ENCODE results near the gene SUN5. TPM values are rescaled to one million over a fixed set of nuclear protein-coding genes. Genes with fewer than 3 reads are reported as not detected.

SUN5 gene
- total RNA-seq, result not detected in 2 replicates
- not detected for total RNA-seq (2013)
- not detected in 2 replicates for polyA plus RNA-seq
- not detected in 2 replicates for polyA minus RNA-seq

GRCh38 chr20:33004141-33004751, at the start of gene SUN5:
TSS of gene SUN5 (minus strand) at chr20:33004433. CDS start at chr20:33004340, 93 bp downstream.
- H3K79me2 ChIP-seq (ENCODE audit: control insufficient read depth, insufficient read depth, low read length), result no peaks in the 10 kb centered on the region
- no peaks in the 10 kb centered on the region for H3K27me3 Mint-ChIP-seq
- H3K9ac ChIP-seq (ENCODE audit: low read length), result no peak within 1 kb of the TSS
- H3K36me3 ChIP-seq (replicated peaks in 1 of 2; ENCODE audit: control extremely low read depth in 1 of 2, control insufficient read depth in 1 of 2, extremely low read depth in 1 of 2, insufficient read depth in 2 of 2, low read length in 1 of 2), result no peaks in the 10 kb centered on the region
- no peaks in the 10 kb centered on the region for H3K27me3 ChIP-seq (replicated peaks in 1 of 4; ENCODE audit: control extremely low read depth in 1 of 4, control insufficient read depth in 3 of 4, insufficient read depth in 4 of 4, low read length in 3 of 4)
- WGBS (ENCODE audit: insufficient coverage), result 93% methylated on average over 6 of the region's 6 CpGs
- H2AFZ ChIP-seq (ENCODE audit: insufficient read depth, low read depth, low read length, poor library complexity, severe bottlenecking), result no peak within 1 kb of the TSS
- H3K4me1 Mint-ChIP-seq, result peaks cover 8% of the 10 kb centered on the region
- DNase-seq (no peak), ATAC-seq (ENCODE audit: low read depth) (no peak)
- H4K20me1 ChIP-seq (ENCODE audit: control insufficient read depth, insufficient read depth, low read length, poor library complexity, severe bottlenecking), result no peaks in the 10 kb centered on the region
- H3K9me3 ChIP-seq (ENCODE audit: control extremely low read depth in 1 of 3, control insufficient read depth in 2 of 3, insufficient read depth in 1 of 3, low read length in 2 of 3), result peaks cover 0 to 13% (median 7%) of the 10 kb centered on the region in 3 donors
- H3K4me2 ChIP-seq (replicated peaks; ENCODE audit: low read depth, low read length, poor library complexity, severe bottlenecking), result no peak within 1 kb of the TSS
- H3K4me3 ChIP-seq (ENCODE audit: control extremely low read depth in 1 of 5, extremely low read depth in 1 of 5, insufficient read depth in 1 of 5, low read depth in 2 of 5, low read length in 4 of 5), result no peak within 1 kb of the TSS
- ChIA-PET CTCF (interaction anchor here (1.5 kb wide), 1 partner anchor 102 kb away, joined by 5 read pairs; no protein-coding TSS in a partner anchor), POLR2A (no interaction called here)
- no peak within 1 kb of the TSS for H3K27ac ChIP-seq (ENCODE audit: low read length in 2 of 2)
- peaks cover 4% of the 10 kb centered on the region for H3K9me3 Mint-ChIP-seq (ENCODE audit: insufficient read depth)
- intact Hi-C loops (cut with micrococcal nuclease), result loop anchor here (2.0 kb wide), 1 partner anchor 101 kb away; no protein-coding TSS in a partner anchor
- H3K4me3 Mint-ChIP-seq, result no peak within 1 kb of the TSS
- peaks cover 7 to 8% of the 10 kb centered on the region in 2 donors for H3K4me1 ChIP-seq (ENCODE audit: control insufficient read depth in 2 of 2, insufficient read depth in 2 of 2, low read length in 2 of 2)
- TF ChIP-seq CTCF (IDR thresholded peaks at IDR 0.05) (no peak), EZH2 (IDR thresholded peaks at IDR 0.05; ENCODE audit: borderline replicate concordance, insufficient read depth, low read depth, low read length, poor library complexity, severe bottlenecking) (no peak)
- no peak within 1 kb of the TSS for H3K27ac Mint-ChIP-seq

GRCh38 chr20:33053291-33054106, 49.3 kb upstream of the SUN5 start, which contains the start of gene BPIFB3:
TSS of gene BPIFB3 (plus strand) at chr20:33053903. CDS start at chr20:33055436, 1,533 bp downstream.
- DNase-seq (no peak), ATAC-seq (ENCODE audit: low read depth) (no peak)
- Histone ChIP-seq H3K27ac (ENCODE audit: low read length in 2 of 2) (no peak within 1 kb of the TSS), H4K20me1 (ENCODE audit: control insufficient read depth, insufficient read depth, low read length, poor library complexity, severe bottlenecking) (no peaks in the 10 kb centered on the region), H3K79me2 (ENCODE audit: control insufficient read depth, insufficient read depth, low read length) (no peaks in the 10 kb centered on the region), H3K9me3 (ENCODE audit: control extremely low read depth in 1 of 3, control insufficient read depth in 2 of 3, insufficient read depth in 1 of 3, low read length in 2 of 3) (no peaks in the 10 kb centered on the region), H3K9ac (ENCODE audit: low read length) (no peak within 1 kb of the TSS), H3K4me1 (ENCODE audit: control insufficient read depth in 2 of 2, insufficient read depth in 2 of 2, low read length in 2 of 2) (no peaks in the 10 kb centered on the region), H3K4me2 (replicated peaks; ENCODE audit: low read depth, low read length, poor library complexity, severe bottlenecking) (no peak within 1 kb of the TSS), H3K27me3 (replicated peaks in 1 of 4; ENCODE audit: control extremely low read depth in 1 of 4, control insufficient read depth in 3 of 4, insufficient read depth in 4 of 4, low read length in 3 of 4) (no peaks in the 10 kb centered on the region), H3K4me3 (ENCODE audit: control extremely low read depth in 1 of 5, extremely low read depth in 1 of 5, insufficient read depth in 1 of 5, low read depth in 2 of 5, low read length in 4 of 5) (no peak within 1 kb of the TSS), H3K36me3 (replicated peaks in 1 of 2; ENCODE audit: control extremely low read depth in 1 of 2, control insufficient read depth in 1 of 2, extremely low read depth in 1 of 2, insufficient read depth in 2 of 2, low read length in 1 of 2) (no peaks in the 10 kb centered on the region), H2AFZ (ENCODE audit: insufficient read depth, low read depth, low read length, poor library complexity, severe bottlenecking) (no peak within 1 kb of the TSS)
- ChIA-PET CTCF (no interaction called here), POLR2A (no interaction called here)
- H3K4me3 Mint-ChIP-seq, result no peak within 1 kb of the TSS
- TF ChIP-seq EZH2 (IDR thresholded peaks at IDR 0.05; ENCODE audit: borderline replicate concordance, insufficient read depth, low read depth, low read length, poor library complexity, severe bottlenecking) (no peak), CTCF (IDR thresholded peaks at IDR 0.05) (no peak)
- no peaks in the 10 kb centered on the region for H3K4me1 Mint-ChIP-seq
- 94% methylated on average over 18 of the region's 25 CpGs for WGBS (ENCODE audit: insufficient coverage)
- intact Hi-C loops (cut with micrococcal nuclease), result no loop called here
- no peaks in the 10 kb centered on the region for H3K27me3 Mint-ChIP-seq
- no peak within 1 kb of the TSS for H3K27ac Mint-ChIP-seq
- H3K9me3 Mint-ChIP-seq (ENCODE audit: insufficient read depth), result no peaks in the 10 kb centered on the region

Data from B cell (primary cell).